Liver (tissue), 3 donors: ENCODE data around the gene TDRD9.

Experiments
- EGR1 ChIP-seq, 2 donors: IDR thresholded peaks; 2 replicates each; pipeline ENCODE4 v1.6.1; 2016 to 2018; ENCODE audit warnings: antibody characterized with exemption in 2 of 2, low read depth in 2 of 2
- FOXA2 ChIP-seq: IDR thresholded peaks from 2 replicates; pipeline ENCODE4 v1.6.1; 2016; ENCODE audit warnings: antibody characterized with exemption
- NR2F2 ChIP-seq: IDR thresholded peaks from 2 replicates; pipeline ENCODE4 v1.6.1; 2016; ENCODE audit warnings: antibody characterized with exemption
- RAD21 ChIP-seq, 2 donors: IDR thresholded peaks; 2 replicates each; pipeline ENCODE4 v1.6.1; 2016; ENCODE audit warnings: antibody characterized with exemption in 2 of 2, mild to moderate bottlenecking in 2 of 2
- RXRA ChIP-seq, 2 donors: IDR thresholded peaks; 2 replicates each; pipeline ENCODE4 v1.6.1; 2017 to 2018; ENCODE audit warnings: antibody characterized with exemption in 2 of 2, mild to moderate bottlenecking in 1 of 2
- SP1 ChIP-seq: IDR thresholded peaks from 2 replicates; pipeline ENCODE4 v1.6.1; 2018; ENCODE audit warnings: antibody characterized with exemption, mild to moderate bottlenecking
- TAF1 ChIP-seq: conservative IDR thresholded peaks from 2 replicates; pipeline ENCODE4 v1.6.1; 2016; ENCODE audit warnings: antibody characterized with exemption, mild to moderate bottlenecking
- TF ChIP-seq, protein P1 (sequence below): fragments of 150-350 bp; IDR thresholded peaks from 2 replicates; pipeline ENCODE4 v1.5.1; 2017; ENCODE audit warnings: improper control_type of control experiment, low read depth, low read length; ENCODE audit not compliant: missing input control
- TF ChIP-seq, protein P2 (sequence below): IDR thresholded peaks from 2 replicates; pipeline ENCODE4 v1.6.1; 2016; ENCODE audit warnings: antibody characterized with exemption, mild to moderate bottlenecking
- TF ChIP-seq, protein P3 (sequence below): IDR thresholded peaks from 2 replicates; pipeline ENCODE4 v1.6.1; 2016; ENCODE audit warnings: antibody characterized with exemption
- donor health status: healthy.
- donor health status: healthy.

DNA sequence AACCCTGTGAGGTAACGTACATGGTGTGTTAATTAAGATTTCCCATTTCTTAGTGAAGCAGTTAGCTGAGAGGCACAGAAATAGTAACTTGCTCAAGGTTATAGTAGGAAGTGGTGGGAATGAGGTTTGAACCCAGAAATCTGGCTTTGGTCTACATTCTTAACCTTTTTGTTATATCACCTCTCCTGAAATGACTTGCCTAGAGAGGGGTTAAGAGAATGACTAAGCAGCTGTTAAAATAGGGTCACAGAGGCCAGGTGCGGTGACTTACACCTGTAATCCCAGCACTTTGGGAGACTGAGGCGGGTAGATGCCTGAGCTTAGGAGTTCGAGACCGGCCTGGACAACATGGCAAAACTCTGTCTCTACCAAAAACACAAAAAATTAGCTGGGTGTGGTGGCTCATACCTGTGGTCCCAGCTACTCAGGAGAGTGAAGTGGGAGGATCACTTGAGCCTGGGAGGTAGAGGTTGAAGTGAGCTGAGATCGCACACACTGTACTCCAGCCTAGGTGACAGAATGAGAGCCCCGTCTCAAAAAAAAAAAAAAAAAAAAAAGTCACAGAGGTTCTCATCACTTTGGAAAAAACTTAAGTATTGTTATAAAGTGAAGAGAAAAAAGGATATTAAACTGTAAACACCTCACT lies 71.7 kb downstream of the TDRD9 start:
- TF ChIP-seq RAD21 (IDR thresholded peaks at IDR 0.05) (no peak), SP1 (no peak), TAF1 (no peak), RXRA (IDR thresholded peaks at IDR 0.05) (no peak), EGR1 (IDR thresholded peaks at IDR 0.05; ENCODE audit: low read depth in 2 of 2) (no peak), FOXA2 (no peak), NR2F2 (no peak)
- TF ChIP-seq, protein P1, sequence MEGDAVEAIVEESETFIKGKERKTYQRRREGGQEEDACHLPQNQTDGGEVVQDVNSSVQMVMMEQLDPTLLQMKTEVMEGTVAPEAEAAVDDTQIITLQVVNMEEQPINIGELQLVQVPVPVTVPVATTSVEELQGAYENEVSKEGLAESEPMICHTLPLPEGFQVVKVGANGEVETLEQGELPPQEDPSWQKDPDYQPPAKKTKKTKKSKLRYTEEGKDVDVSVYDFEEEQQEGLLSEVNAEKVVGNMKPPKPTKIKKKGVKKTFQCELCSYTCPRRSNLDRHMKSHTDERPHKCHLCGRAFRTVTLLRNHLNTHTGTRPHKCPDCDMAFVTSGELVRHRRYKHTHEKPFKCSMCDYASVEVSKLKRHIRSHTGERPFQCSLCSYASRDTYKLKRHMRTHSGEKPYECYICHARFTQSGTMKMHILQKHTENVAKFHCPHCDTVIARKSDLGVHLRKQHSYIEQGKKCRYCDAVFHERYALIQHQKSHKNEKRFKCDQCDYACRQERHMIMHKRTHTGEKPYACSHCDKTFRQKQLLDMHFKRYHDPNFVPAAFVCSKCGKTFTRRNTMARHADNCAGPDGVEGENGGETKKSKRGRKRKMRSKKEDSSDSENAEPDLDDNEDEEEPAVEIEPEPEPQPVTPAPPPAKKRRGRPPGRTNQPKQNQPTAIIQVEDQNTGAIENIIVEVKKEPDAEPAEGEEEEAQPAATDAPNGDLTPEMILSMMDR, result no peak
- TF ChIP-seq, protein P2, sequence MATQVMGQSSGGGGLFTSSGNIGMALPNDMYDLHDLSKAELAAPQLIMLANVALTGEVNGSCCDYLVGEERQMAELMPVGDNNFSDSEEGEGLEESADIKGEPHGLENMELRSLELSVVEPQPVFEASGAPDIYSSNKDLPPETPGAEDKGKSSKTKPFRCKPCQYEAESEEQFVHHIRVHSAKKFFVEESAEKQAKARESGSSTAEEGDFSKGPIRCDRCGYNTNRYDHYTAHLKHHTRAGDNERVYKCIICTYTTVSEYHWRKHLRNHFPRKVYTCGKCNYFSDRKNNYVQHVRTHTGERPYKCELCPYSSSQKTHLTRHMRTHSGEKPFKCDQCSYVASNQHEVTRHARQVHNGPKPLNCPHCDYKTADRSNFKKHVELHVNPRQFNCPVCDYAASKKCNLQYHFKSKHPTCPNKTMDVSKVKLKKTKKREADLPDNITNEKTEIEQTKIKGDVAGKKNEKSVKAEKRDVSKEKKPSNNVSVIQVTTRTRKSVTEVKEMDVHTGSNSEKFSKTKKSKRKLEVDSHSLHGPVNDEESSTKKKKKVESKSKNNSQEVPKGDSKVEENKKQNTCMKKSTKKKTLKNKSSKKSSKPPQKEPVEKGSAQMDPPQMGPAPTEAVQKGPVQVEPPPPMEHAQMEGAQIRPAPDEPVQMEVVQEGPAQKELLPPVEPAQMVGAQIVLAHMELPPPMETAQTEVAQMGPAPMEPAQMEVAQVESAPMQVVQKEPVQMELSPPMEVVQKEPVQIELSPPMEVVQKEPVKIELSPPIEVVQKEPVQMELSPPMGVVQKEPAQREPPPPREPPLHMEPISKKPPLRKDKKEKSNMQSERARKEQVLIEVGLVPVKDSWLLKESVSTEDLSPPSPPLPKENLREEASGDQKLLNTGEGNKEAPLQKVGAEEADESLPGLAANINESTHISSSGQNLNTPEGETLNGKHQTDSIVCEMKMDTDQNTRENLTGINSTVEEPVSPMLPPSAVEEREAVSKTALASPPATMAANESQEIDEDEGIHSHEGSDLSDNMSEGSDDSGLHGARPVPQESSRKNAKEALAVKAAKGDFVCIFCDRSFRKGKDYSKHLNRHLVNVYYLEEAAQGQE, result no peak
- TF ChIP-seq, protein P3, sequence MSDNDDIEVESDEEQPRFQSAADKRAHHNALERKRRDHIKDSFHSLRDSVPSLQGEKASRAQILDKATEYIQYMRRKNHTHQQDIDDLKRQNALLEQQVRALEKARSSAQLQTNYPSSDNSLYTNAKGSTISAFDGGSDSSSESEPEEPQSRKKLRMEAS, result no peak
